ENCODE data around the gene PRKAG2.

Gene PRKAG2

GRCh38 chr7:151650161-151650560 lies 226.8 kb downstream of the PRKAG2 start:
- CTCF ChIA-PET: interaction anchor here (1.2 kb wide), 1 partner anchor 19 kb away, joined by 3 read pairs; no protein-coding TSS in a partner anchor
- POLR2A ChIA-PET (ENCODE audit: low non-redundant PET): no interaction called here
- TF ChIP-seq CTCF (conservative IDR thresholded peaks at IDR 0.05; ENCODE audit: low read depth): no peak
- no peak for DNase-seq (ENCODE audit: low spot score)
- no peak overlapping the region for H3K27ac ChIP-seq

- no peak for DNase-seq (ENCODE audit: low spot score)
- H3K27ac ChIP-seq: no peak overlapping the region
- ChIA-PET POLR2A (ENCODE audit: low non-redundant PET) (no interaction called here), CTCF (no interaction called here)
- TF ChIP-seq CTCF (conservative IDR thresholded peaks at IDR 0.05; ENCODE audit: low read depth): no peak
Measured at GRCh38 chr7:151648429-151648828, 228.5 kb downstream of the PRKAG2 start.

GRCh38 chr7:151647874-151648273 lies 229.0 kb downstream of the PRKAG2 start:
- POLR2A ChIA-PET (ENCODE audit: low non-redundant PET): no interaction called here
- no peak for TF ChIP-seq CTCF (conservative IDR thresholded peaks at IDR 0.05; ENCODE audit: low read depth)
- CTCF ChIA-PET: no interaction called here
- no peak for DNase-seq (ENCODE audit: low spot score)
- H3K27ac ChIP-seq: no peak overlapping the region

GRCh38 chr7:151647006-151647405 lies 229.9 kb downstream of the PRKAG2 start:
- no peak for TF ChIP-seq CTCF (conservative IDR thresholded peaks at IDR 0.05; ENCODE audit: low read depth)
- H3K27ac ChIP-seq: no peak overlapping the region
- ChIA-PET CTCF (no interaction called here), POLR2A (ENCODE audit: low non-redundant PET) (no interaction called here)
- DNase-seq (ENCODE audit: low spot score): no peak

- DNase-seq (ENCODE audit: low spot score): no peak
- no peak overlapping the region for H3K27ac ChIP-seq
- POLR2A ChIA-PET (ENCODE audit: low non-redundant PET): no interaction called here
- TF ChIP-seq CTCF (conservative IDR thresholded peaks at IDR 0.05; ENCODE audit: low read depth): no peak
- CTCF ChIA-PET: no interaction called here
Measured at GRCh38 chr7:151645311-151645710, 231.6 kb downstream of the PRKAG2 start.

GRCh38 chr7:151644554-151644953 lies 232.4 kb downstream of the PRKAG2 start:
- POLR2A ChIA-PET (ENCODE audit: low non-redundant PET): no interaction called here
- CTCF ChIA-PET: interaction anchor here (0.6 kb wide), 1 partner anchor 37 kb away, joined by 3 read pairs; no protein-coding TSS in a partner anchor
- no peak for TF ChIP-seq CTCF (conservative IDR thresholded peaks at IDR 0.05; ENCODE audit: low read depth)
- no peak for DNase-seq (ENCODE audit: low spot score)
- no peak overlapping the region for H3K27ac ChIP-seq

GRCh38 chr7:151642746-151643145 lies 234.2 kb downstream of the PRKAG2 start:
- ChIA-PET POLR2A (ENCODE audit: low non-redundant PET) (no interaction called here), CTCF (no interaction called here)
- TF ChIP-seq CTCF (conservative IDR thresholded peaks at IDR 0.05; ENCODE audit: low read depth): no peak
- peak; percentile 27 for DNase-seq (ENCODE audit: low spot score)
- no peak overlapping the region for H3K27ac ChIP-seq

Data from RWPE1 (cell line).